RWPE2 (cell line): ENCODE measurements around the gene SULF2.
A peak's percentile ranks its signal among the peaks of the same experiment; 100 is the strongest.

ENCODE experiments used
- ATAC-seq: fragments of 200-7000 bp; cut with Tn5 transposase; 3 replicates; pipeline ENCODE4 v1.9.1; 2021; ENCODE audit warnings: low read depth
- DNase-seq: peaks from one replicate; pipeline ENCODE4 v3.0.0-alpha.2; 2020; ENCODE audit warnings: low spot score
- H3K27ac ChIP-seq: fragments of 450-650 bp; 2 replicates; pipeline ENCODE4 v1.5.1; 2017; ENCODE audit warnings: mild to moderate bottlenecking; ENCODE audit not compliant: poor library complexity, severe bottlenecking
- H3K27me3 ChIP-seq: fragments of 250-450 bp; sonication (Bioruptor Pico); 2 replicates; pipeline ENCODE4 v1.5.1; 2021; ENCODE audit warnings: mild to moderate bottlenecking, moderate library complexity; ENCODE audit not compliant: insufficient read depth, poor library complexity, severe bottlenecking
- H3K36me3 ChIP-seq: fragments of 250-450 bp; sonication (Bioruptor Pico); 2 replicates; pipeline ENCODE4 v1.5.1; 2020; ENCODE audit warnings: low read depth, mild to moderate bottlenecking, moderate library complexity
- H3K4me1 ChIP-seq: fragments of 250-450 bp; sonication (Bioruptor Pico); 2 replicates; pipeline ENCODE4 v1.5.1; 2021; ENCODE audit warnings: mild to moderate bottlenecking, moderate library complexity; ENCODE audit not compliant: insufficient read depth, poor library complexity, severe bottlenecking
- H3K4me3 ChIP-seq: fragments of 250-450 bp; sonication (Bioruptor Pico); 2 replicates; pipeline ENCODE4 v1.5.1; 2021; ENCODE audit warnings: mild to moderate bottlenecking, moderate library complexity; ENCODE audit not compliant: severe bottlenecking
- H3K9me3 ChIP-seq: fragments of 250-450 bp; sonication (Bioruptor Pico); 2 replicates; pipeline ENCODE4 v1.5.1; 2021; ENCODE audit warnings: mild to moderate bottlenecking, moderate library complexity; ENCODE audit not compliant: severe bottlenecking
- CTCF ChIP-seq: fragments of 450-650 bp; IDR thresholded peaks from one replicate; pipeline ENCODE4 v1.5.1; 2017; ENCODE audit warnings: mild to moderate bottlenecking, moderate library complexity; ENCODE audit not compliant: poor library complexity, severe bottlenecking

Gene SULF2

GRCh38 chr20:47664744-47665143, 120.5 kb downstream of the SULF2 start:
- Histone ChIP-seq H3K4me1 (peaks cover 17% of the 10 kb centered on the region), H3K27ac (peak overlapping the region; percentile 61), H3K9me3 (no peaks in the 10 kb centered on the region), H3K36me3 (peaks cover 70% of the 10 kb centered on the region), H3K4me3 (no peak overlapping the region), H3K27me3 (no peaks in the 10 kb centered on the region)
- ATAC-seq = no peak
- peak; percentile 76 for DNase-seq
- TF ChIP-seq CTCF = no peak

- H3K36me3 ChIP-seq = peaks cover 70% of the 10 kb centered on the region
Observed at GRCh38 chr20:47664068-47664437, 121.2 kb downstream of the SULF2 start.

GRCh38 chr20:47663354-47664067, 121.8 kb downstream of the SULF2 start:
- peak; percentile 100 for TF ChIP-seq CTCF
- peak; percentile 65 for ATAC-seq

More at GRCh38 chr20:47664068-47664437, 121.2 kb downstream of the SULF2 start:
- H3K4me3 ChIP-seq = no peak overlapping the region
- peak overlapping the region; percentile 61 for H3K27ac ChIP-seq
- ATAC-seq (peak; percentile 1), DNase-seq (peak; percentile 77)
- H3K4me1 ChIP-seq = peaks cover 17% of the 10 kb centered on the region
- no peaks in the 10 kb centered on the region for H3K27me3 ChIP-seq
- no peaks in the 10 kb centered on the region for H3K9me3 ChIP-seq
- TF ChIP-seq CTCF = peak; percentile 99

GRCh38 chr20:47662483-47663353, 122.6 kb downstream of the SULF2 start:
- peaks cover 83% of the 10 kb centered on the region for H3K36me3 ChIP-seq
- no peak overlapping the region for H3K27ac ChIP-seq
- no peak for ATAC-seq
- H3K9me3 ChIP-seq = no peaks in the 10 kb centered on the region
- no peak for TF ChIP-seq CTCF
- peak; percentile 68 for DNase-seq
- H3K4me3 ChIP-seq = no peak overlapping the region
- H3K4me1 ChIP-seq = peaks cover 17% of the 10 kb centered on the region
- no peaks in the 10 kb centered on the region for H3K27me3 ChIP-seq

More at GRCh38 chr20:47663354-47664067, 121.8 kb downstream of the SULF2 start:
- Histone ChIP-seq H3K9me3 (no peaks in the 10 kb centered on the region), H3K4me1 (peaks cover 17% of the 10 kb centered on the region), H3K36me3 (peaks cover 75% of the 10 kb centered on the region), H3K4me3 (no peak overlapping the region), H3K27me3 (no peaks in the 10 kb centered on the region), H3K27ac (peak overlapping the region; percentile 61)
- peak; percentile 83 for DNase-seq

- H3K4me1 ChIP-seq = peaks cover 17% of the 10 kb centered on the region
- H3K27me3 ChIP-seq = no peaks in the 10 kb centered on the region
- no peak for TF ChIP-seq CTCF
- ATAC-seq (no peak), DNase-seq (peak; percentile 68)
- no peak overlapping the region for H3K27ac ChIP-seq
- H3K4me3 ChIP-seq = no peak overlapping the region
- peaks cover 92% of the 10 kb centered on the region for H3K36me3 ChIP-seq
- no peaks in the 10 kb centered on the region for H3K9me3 ChIP-seq
Observed at GRCh38 chr20:47661714-47662113, 123.6 kb downstream of the SULF2 start.
